ENCODE results near the gene ZAR1L.

The ZAR1L gene

DNA sequence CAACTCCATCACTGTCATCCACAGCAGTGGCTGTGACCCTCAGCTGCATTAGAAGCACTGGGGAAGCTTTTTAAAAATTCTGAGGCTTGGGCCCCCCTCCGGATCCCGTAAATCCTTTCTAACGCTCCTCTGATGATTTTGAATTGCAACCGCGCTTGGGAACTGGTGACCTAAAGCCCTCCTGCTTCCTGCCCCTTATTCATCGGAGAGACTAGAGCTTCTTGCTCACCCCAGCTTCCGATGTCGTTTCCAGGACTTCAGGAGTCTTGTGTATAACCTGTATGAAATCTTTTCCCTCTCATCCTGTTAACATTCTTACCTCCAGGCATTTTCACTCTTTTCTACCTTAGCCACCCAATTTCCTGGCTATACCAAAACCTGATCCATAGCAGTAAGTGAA lies 14.8 kb downstream of the ZAR1L start:
- no peak for DNase-seq

GRCh38 chr13:32299893-32300292 lies 15.3 kb downstream of the ZAR1L start:
- no peak for DNase-seq

GRCh38 chr13:32298695-32299094 lies 16.5 kb downstream of the ZAR1L start:
- DNase-seq: no peak

DNA sequence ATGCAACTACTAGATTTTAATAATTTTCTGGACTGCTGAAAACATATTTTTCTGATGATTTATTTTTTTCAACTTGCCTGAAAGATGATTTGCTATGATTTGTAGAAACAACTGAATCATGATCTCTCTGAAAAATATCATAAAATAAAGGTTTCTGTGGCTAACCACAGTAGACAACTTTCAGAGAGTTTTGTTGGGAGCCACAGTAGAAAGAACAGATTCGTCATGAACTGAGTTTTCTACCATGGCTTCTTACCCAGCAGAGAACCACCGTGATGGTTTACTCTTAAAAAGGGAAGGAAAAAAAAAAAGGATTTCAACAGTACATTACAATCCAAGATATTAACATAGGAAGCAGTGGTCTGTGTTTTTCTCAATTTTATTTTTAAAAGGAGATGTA lies 18.0 kb downstream of the ZAR1L start:
- no peak for DNase-seq

GRCh38 chr13:32285633-32285965 lies 29.6 kb downstream of the ZAR1L start:
- no peak for DNase-seq

DNA sequence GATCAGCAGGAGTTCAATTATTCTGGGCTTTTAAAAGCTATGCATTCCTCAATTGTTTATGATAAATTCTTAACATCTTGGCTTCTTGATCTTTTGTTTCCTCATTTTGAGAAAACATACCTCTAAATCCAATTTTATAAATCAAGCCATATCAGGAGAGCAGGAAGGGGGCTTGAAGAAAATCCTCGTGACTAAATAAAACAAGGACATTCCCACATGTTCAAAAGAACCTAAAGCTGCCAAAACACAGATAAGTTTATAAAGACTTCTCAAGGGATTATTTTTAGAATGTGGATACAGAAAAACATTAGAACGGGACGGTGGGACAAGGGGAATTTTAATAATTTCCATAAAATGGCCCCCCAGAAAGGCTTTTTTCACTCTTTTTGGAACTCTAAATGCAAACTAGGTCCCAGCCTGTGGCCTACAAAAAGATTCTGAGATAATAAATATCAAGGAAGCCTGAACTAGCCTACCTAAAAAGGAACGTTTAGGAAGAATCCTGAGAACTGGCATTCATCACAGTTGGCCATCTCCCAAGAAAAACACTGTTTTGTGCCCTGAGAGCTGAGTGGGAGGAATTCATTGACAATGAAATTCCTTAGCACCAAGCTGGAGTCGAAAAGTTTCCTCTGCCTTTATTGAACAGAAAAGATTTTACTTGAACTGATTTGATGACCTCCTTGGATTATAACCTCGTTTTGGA lies 30.1 kb downstream of the ZAR1L start:
- no peak for DNase-seq

- DNase-seq: no peak
These were observed 33.0 kb downstream of the ZAR1L start for GRCh38 chr13:32282096-32282711.

GRCh38 chr13:32281096-32281495 lies 34.1 kb downstream of the ZAR1L start:
- DNase-seq: no peak

- DNase-seq: no peak
These were observed 36.7 kb downstream of the ZAR1L start for GRCh38 chr13:32278426-32278825.

- no peak for DNase-seq
These were observed 37.3 kb downstream of the ZAR1L start for GRCh38 chr13:32277839-32278238.

- no peak for DNase-seq
These were observed 43.0 kb downstream of the ZAR1L start for GRCh38 chr13:32272021-32272683.

DNA sequence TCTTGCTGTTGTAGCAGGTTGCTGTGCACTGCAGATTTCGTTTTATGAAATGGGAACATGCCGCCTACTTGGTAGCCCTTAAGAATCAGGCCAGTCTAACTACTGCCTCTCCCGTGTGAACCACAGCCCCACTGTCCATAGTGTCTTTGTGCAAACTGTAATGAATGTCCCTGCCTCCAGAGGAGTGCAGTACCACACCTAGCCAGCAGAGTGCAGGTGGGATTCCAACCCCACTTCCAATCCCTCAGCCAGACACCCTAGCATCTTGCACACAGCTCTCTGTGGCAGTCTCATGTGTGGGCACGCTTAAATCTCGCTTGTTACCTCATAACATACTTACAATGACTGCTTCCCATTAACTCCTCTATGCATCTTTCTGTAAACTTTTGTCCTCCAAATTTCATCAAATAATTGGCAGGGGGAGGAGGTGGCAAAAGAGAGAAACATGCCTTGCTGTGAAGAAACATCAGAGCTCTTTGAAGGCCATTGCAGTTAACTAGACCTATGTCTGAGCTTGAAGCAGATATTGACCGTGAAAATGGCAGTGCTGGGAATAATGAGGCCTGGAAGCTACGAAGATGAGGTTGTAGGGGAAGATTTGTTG lies 47.2 kb downstream of the ZAR1L start:
- DNase-seq: peak in 3 of 4 experiments; percentile 5 to 11 (median 5)

GRCh38 chr13:32266130-32266529 lies 49.0 kb downstream of the ZAR1L start:
- DNase-seq: no peak

DNA sequence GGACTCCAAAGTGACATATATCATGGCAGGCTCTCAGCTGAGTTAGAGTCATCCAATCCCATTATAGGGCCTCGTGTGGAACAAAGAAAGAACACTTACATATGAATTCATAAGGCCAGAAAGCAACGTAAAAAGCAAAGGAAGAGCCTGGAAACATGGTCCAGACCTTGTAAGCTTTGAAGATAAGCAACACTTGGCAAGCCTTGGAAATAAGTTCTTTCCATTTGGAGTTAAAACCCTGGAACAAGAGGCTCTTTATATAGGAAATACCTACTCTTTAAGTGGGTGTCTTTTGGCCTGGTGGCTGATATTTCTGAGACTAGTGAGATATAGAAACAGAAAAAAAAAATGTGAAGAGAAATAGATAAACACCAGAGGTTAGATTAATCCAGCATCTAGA lies 49.4 kb downstream of the ZAR1L start:
- DNase-seq: no peak

DNA sequence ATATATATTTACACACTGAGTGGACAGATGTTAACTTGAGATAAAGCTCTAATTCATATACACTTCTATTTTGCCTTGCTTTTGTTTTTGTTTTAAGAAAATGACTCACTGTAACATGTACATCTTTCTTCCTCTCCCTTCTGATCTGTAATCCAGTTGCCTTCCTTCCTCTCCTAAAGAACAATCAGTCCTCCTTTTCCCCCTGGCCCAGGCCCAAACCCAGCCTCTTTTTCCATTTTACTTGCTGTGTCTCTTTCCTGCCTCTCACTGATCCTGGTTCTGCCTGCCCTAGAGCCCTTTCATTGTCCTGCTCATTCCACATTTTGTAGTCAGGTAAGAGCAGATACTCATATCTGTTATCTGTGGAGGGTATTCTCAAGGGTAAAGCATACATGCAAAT lies 50.8 kb downstream of the ZAR1L start:
- no peak for DNase-seq

GRCh38 chr13:32262619-32263018 lies 52.5 kb downstream of the ZAR1L start:
- DNase-seq: no peak

DNA sequence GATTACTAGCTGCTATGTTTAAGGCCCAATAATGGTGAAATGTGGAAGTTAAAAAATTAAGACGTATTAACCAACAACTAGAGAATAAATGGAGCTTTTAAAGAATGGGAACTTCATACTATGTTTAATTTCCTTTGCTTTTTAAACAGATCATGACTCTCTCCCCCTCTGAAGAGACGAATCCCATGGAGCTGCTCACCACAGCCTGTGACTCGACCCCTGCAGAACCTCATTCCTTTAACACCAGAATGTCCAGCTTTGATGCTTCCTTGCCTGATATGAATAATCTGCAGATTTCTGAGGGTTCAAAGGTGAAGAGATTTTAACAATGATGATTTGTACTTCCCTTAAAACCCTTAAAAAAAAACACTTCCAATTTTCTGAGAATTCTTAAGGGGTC lies 53.0 kb downstream of the ZAR1L start:
- no peak for DNase-seq

- DNase-seq: no peak
These were observed 53.6 kb downstream of the ZAR1L start for GRCh38 chr13:32261567-32261966.

DNA sequence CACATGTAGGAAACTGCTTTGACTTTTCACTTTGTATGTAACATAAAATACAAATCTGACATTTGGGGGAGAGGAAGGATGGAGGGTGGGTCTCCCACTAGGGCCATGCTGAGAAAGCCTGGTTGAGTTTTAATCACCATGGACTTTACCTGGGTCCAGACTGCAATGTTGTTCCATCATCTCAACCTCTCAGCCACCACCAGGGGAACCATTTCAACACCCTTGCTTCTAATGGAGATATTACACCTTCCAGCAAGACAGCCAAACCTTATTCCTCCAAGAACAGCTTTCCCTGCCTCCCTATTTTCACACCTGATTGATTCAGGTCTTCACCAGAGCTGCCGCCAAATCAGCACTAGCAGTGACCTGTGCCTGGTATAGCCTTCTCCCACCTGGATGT lies 56.0 kb downstream of the ZAR1L start:
- no peak for DNase-seq

- DNase-seq: no peak
These were observed 57.5 kb downstream of the ZAR1L start for GRCh38 chr13:32257649-32258048.

DNA sequence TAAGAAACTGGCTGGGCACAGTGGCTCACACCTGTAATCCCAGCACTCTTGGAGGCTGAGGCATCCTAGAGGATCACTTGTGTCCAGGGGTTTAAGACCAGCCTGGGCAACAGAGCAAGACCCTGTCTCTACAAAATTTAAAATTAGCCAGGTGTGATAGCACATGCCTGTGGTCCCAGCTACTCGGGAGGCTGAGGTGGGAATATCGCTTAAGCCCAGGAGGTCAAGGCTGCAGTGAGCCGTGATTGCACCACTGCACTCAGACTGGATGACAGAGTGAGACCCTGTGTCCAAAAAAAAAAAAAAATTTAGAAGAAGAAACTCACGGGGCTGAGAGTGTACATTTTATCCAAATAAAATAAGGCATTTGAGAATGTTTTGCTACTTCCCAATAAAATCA lies 58.9 kb downstream of the ZAR1L start:
- DNase-seq: no peak

DNA sequence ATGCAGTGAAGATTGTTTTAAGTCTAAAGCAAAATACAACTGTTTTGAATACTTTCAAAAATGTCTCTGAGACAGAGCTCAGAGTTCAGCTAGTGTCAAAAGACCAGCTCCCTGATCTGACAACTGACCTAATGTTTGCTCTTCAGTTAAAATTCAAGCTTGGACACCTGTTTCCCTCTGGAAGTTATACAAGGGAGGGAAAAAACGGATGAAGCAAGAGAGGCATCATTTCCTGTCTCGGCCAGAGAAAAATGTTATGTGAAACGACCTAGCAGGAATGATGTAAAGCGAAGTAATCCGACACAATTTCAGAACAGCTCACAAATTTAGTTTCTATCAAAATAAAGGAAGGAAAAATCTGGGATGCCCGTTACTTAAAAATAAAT lies 59.4 kb downstream of the ZAR1L start:
- DNase-seq: no peak

GRCh38 chr13:32254916-32255723 lies 60.0 kb downstream of the ZAR1L start:
- no peak for DNase-seq

All from activated naive CD4-positive, alpha-beta T cell (primary cell).